ENCODE data around the gene STK32A. TPM values are rescaled to one million over a fixed set of nuclear protein-coding genes. Genes with fewer than 3 reads are reported as not detected.

The STK32A gene
- total and polyA plus RNA-seq, 2 experiments from 2014 or later = 2.4 to 2.8 TPM

DNA sequence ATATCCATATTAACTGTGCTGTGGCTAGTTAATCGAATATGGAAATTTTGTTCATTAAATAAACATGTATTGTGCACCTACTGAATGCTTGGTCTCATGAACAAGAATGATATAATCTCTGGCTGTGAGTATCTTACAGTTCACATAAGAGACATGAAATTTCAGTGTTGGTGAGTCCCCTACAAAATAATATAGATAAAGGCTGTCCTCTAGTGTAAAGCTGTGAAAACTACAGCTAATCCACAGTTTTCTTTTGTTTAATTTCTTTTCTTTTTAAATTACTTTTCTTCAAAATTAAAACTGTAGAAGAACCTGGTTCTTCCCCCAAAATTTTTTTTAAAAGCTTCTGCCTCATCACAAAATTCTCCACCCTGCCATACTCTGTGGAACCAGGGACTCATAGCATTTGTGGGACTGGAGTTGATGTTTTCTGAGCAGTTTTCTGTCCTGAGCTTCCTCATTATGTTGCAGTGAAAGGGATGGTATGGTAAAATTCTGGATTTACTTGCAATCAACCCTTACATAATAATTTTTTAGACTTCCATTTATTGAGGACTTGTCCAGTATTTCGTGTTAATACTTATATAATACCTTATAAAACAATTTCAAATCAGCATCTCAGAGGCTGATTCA, 135.0 kb downstream of the STK32A start:
- TF ChIP-seq ZNF331 (CRISPR knock-in tag; IDR thresholded peaks at IDR 0.05; ENCODE audit: low read depth) = no peak
- TF ChIP-seq EZH2phosphoT487 (IDR thresholded peaks at IDR 0.05; ENCODE audit: unreplicated experiment) = no peak
- TF ChIP-seq, protein P1, sequence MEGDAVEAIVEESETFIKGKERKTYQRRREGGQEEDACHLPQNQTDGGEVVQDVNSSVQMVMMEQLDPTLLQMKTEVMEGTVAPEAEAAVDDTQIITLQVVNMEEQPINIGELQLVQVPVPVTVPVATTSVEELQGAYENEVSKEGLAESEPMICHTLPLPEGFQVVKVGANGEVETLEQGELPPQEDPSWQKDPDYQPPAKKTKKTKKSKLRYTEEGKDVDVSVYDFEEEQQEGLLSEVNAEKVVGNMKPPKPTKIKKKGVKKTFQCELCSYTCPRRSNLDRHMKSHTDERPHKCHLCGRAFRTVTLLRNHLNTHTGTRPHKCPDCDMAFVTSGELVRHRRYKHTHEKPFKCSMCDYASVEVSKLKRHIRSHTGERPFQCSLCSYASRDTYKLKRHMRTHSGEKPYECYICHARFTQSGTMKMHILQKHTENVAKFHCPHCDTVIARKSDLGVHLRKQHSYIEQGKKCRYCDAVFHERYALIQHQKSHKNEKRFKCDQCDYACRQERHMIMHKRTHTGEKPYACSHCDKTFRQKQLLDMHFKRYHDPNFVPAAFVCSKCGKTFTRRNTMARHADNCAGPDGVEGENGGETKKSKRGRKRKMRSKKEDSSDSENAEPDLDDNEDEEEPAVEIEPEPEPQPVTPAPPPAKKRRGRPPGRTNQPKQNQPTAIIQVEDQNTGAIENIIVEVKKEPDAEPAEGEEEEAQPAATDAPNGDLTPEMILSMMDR (conservative IDR thresholded peaks at IDR 0.05; ENCODE audit: low read depth in 2 of 2) = peak; percentile 63 to 93
- TF ChIP-seq NANOG (IDR thresholded peaks at IDR 0.05; ENCODE audit: borderline replicate concordance) = no peak
- TF ChIP-seq, protein P2, sequence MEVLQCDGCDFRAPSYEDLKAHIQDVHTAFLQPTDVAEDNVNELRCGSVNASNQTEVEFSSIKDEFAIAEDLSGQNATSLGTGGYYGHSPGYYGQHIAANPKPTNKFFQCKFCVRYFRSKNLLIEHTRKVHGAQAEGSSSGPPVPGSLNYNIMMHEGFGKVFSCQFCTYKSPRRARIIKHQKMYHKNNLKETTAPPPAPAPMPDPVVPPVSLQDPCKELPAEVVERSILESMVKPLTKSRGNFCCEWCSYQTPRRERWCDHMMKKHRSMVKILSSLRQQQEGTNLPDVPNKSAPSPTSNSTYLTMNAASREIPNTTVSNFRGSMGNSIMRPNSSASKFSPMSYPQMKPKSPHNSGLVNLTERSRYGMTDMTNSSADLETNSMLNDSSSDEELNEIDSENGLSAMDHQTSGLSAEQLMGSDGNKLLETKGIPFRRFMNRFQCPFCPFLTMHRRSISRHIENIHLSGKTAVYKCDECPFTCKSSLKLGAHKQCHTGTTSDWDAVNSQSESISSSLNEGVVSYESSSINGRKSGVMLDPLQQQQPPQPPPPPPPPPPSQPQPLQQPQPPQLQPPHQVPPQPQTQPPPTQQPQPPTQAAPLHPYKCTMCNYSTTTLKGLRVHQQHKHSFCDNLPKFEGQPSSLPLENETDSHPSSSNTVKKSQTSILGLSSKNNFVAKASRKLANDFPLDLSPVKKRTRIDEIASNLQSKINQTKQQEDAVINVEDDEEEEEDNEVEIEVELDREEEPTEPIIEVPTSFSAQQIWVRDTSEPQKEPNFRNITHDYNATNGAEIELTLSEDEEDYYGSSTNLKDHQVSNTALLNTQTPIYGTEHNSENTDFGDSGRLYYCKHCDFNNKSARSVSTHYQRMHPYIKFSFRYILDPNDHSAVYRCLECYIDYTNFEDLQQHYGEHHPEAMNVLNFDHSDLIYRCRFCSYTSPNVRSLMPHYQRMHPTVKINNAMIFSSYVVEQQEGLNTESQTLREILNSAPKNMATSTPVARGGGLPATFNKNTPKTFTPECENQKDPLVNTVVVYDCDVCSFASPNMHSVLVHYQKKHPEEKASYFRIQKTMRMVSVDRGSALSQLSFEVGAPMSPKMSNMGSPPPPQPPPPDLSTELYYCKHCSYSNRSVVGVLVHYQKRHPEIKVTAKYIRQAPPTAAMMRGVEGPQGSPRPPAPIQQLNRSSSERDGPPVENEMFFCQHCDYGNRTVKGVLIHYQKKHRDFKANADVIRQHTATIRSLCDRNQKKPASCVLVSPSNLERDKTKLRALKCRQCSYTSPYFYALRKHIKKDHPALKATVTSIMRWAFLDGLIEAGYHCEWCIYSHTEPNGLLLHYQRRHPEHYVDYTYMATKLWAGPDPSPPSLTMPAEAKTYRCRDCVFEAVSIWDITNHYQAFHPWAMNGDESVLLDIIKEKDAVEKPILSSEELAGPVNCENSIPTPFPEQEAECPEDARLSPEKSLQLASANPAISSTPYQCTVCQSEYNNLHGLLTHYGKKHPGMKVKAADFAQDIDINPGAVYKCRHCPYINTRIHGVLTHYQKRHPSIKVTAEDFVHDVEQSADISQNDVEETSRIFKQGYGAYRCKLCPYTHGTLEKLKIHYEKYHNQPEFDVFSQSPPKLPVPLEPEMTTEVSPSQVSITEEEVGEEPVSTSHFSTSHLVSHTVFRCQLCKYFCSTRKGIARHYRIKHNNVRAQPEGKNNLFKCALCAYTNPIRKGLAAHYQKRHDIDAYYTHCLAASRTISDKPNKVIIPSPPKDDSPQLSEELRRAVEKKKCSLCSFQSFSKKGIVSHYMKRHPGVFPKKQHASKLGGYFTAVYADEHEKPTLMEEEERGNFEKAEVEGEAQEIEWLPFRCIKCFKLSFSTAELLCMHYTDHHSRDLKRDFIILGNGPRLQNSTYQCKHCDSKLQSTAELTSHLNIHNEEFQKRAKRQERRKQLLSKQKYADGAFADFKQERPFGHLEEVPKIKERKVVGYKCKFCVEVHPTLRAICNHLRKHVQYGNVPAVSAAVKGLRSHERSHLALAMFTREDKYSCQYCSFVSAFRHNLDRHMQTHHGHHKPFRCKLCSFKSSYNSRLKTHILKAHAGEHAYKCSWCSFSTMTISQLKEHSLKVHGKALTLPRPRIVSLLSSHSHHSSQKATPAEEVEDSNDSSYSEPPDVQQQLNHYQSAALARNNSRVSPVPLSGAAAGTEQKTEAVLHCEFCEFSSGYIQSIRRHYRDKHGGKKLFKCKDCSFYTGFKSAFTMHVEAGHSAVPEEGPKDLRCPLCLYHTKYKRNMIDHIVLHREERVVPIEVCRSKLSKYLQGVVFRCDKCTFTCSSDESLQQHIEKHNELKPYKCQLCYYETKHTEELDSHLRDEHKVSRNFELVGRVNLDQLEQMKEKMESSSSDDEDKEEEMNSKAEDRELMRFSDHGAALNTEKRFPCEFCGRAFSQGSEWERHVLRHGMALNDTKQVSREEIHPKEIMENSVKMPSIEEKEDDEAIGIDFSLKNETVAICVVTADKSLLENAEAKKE (CRISPR knock-in tag; IDR thresholded peaks at IDR 0.05) = no peak
- TF ChIP-seq ZNF114 (CRISPR knock-in tag; IDR thresholded peaks at IDR 0.05) = no peak
- no peak for TF ChIP-seq CREB1 (CRISPR knock-in tag; IDR thresholded peaks at IDR 0.05; ENCODE audit: low read depth)
- peaks cover 2% of the 10 kb centered on the region for H3K27me3 Mint-ChIP-seq (ENCODE audit: insufficient read depth, low read depth, poor library complexity)
- no peaks in the 10 kb centered on the region for H3K9me3 Mint-ChIP-seq
- Histone ChIP-seq H3K9me2 (ENCODE audit: insufficient read depth) (no peaks in the 10 kb centered on the region), H3F3A (replicated peaks; ENCODE audit: low read depth) (no peaks in the 10 kb centered on the region), H3K79me2 (replicated peaks; ENCODE audit: insufficient read depth) (no peaks in the 10 kb centered on the region), H3K36me3 (ENCODE audit: insufficient read depth) (no peaks in the 10 kb centered on the region), H3K27me3 (ENCODE audit: insufficient read depth) (no peaks in the 10 kb centered on the region), H3K4me1 (ENCODE audit: insufficient read depth) (peaks cover 4% of the 10 kb centered on the region; the same call in 1 of the 2 replicates), H3K4me2 (no peak overlapping the region), H2AFZ (no peak overlapping the region), H3K27ac (ENCODE audit: low read depth) (no peak overlapping the region), H4K20me1 (replicated peaks; ENCODE audit: insufficient read depth) (no peaks in the 10 kb centered on the region), H3K4me3 (no peak overlapping the region)
- H3K36me3 Mint-ChIP-seq (ENCODE audit: low read depth) = no peaks in the 10 kb centered on the region
- ATAC-seq (peak; percentile 51; the same call in 2 of the 3 replicates), DNase-seq (ENCODE audit: low spot score) (peak; percentile 60)
- H3K4me1 Mint-ChIP-seq = peaks cover 7% of the 10 kb centered on the region
- no peak overlapping the region for H3K4me3 Mint-ChIP-seq
- no peak overlapping the region for H3K27ac Mint-ChIP-seq
